ENCODE data around the gene MICU2.

MICU2 gene

DNA sequence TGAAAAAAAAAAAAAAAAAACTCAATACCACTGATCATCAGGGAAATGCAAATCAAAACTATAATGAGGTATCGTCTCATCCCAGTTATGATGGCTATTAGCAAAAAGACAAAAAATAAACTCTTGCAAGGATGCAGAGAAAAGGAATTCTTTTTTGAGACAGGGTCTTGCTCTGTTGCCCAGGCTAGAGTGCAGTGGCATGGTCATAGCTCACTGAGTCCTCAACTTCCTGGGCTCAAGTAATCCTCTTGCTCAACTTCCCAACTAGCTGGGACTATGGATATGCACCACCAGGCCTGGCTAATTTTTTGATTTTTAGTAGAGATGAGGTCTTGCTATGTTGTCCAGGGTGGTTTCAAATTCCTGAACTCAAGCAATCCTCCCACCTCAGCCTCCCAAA lies 59.5 kb downstream of the MICU2 start:
- DNase-seq (ENCODE audit: low read depth in 2 of 2), result no peak

DNA sequence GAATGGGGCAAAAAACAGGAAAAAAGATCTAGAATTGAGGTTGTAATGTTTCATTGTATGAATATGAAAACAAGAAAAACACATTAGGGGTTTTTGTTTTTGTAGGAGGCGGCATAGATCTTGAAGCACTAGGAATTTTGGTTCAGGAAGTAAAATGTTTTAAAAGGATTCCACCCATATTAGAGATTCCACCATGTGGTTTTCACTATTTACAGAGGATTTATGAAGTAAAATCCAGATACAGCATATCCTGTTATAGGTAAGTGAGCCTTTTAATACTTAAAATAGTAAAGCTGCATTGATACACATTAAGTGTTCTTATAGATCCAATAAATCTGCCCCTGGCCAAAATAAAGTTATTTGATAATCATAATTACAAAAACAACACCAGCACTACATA lies 61.4 kb downstream of the MICU2 start:
- no peak for DNase-seq (ENCODE audit: low read depth in 2 of 2)

DNA sequence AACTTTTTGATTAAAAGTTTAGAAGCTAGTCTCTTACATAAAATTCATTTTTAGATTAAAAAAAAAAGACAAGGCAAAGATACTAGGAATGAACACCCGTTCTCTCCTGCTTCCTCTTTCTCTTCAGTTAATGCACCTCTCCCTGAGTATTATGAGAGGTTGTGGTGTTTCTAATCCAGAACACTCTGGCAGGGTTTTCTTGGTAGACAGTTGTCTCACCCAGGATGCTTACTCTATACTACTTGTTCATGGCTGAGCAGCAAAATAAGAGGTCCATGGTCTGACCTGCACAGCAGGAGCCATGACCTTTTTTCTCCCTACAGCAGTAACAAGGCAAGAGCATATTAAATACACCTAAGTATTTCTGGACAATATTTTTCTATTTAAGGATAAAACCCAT lies 62.0 kb downstream of the MICU2 start:
- DNase-seq (ENCODE audit: low read depth in 2 of 2), result no peak

DNA sequence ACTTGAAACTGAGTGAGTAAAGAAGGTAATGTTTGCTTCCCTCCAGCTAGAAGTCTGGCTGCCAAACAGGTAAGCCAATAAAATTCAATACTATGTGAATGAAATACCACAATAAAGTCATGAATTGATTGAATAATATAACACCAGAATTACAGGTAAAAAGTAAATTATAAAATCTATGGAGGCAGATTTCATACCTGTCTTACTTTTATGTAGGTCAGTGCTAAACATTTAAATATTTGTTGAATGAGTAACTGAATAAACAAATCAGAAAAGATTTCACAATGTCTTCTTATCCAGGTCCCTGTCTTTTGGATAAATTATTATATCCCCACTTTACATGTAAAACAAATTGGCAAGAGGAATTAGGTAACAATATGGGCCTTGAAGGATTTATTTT lies 62.7 kb downstream of the MICU2 start:
- DNase-seq (ENCODE audit: low read depth in 2 of 2), result no peak

DNA sequence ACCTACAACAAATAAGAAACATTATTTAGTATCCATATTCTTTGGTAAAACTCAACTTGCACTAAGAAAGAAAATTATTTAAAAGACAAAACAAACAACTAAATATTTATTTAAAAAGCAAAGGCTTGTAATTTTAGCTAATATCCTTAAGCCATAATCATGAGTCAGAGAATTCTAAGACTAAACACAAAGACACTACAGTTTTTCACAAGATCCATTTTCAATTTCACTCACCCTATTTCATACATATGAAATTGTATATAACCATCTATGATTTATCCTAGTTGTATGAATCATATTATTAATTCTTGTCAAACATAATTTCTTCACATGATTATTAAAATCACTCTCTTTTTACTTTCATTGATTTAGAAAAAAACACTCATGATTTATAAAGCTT lies 64.3 kb downstream of the MICU2 start:
- DNase-seq (ENCODE audit: low read depth in 2 of 2), result no peak

DNA sequence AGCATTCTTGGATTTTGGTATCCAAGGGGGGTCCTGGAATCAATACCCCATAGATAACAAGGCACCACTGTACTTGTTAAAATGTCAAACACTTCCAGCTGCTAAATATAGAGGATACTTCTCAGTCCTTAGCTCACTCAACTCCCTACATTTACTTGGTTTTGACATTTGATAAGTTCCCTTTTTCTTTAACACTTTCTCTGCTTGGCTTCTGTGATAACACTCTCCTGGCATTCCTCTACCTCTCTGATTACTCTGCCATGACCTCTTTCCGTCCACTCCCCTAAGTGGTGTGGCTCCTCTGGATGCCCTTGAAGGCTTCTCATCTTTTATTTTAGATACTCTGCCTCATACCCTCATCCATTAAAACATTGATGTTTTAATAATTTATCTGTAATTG lies 65.2 kb downstream of the MICU2 start:
- no peak for DNase-seq (ENCODE audit: low read depth in 2 of 2)

DNA sequence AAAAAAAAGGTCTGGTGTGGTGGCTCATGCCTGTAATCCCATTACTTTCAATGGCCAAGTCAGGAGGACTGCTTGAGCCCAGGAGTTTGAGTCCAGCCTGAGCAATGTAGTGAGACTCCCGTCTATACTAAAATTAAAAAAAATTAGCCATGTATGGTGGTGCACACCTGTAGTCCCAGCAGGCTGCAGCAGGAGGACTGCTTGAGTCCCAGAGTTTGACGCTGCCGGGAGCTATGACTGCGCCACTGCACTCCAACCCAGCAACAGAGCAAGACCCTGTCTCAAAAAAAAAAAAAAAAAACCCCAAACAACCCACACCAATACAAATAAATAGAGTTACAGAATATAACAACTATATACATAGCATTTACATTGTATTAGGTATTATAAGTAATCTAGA lies 65.7 kb downstream of the MICU2 start:
- DNase-seq (ENCODE audit: low read depth in 2 of 2), result no peak

DNA sequence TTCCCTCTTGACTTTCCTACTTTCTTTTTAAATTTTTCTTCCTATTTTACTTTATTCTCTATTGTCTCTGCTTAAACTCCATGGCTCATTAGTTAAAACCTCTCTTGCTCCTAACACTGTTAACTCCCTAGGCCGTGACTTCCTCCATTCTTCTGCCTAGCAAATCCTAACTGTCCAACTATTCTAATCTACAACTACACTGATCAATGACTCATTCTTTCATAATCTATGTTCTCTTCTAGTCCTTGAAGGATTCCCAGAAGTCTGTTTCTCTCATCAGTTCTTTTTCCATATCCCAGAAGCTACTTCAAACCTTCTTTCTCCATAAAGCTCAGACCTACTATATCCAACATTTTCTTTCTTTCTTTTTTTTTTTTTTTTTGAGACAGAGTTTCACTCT lies 66.9 kb downstream of the MICU2 start:
- DNase-seq (ENCODE audit: low read depth in 2 of 2), result no peak

DNA sequence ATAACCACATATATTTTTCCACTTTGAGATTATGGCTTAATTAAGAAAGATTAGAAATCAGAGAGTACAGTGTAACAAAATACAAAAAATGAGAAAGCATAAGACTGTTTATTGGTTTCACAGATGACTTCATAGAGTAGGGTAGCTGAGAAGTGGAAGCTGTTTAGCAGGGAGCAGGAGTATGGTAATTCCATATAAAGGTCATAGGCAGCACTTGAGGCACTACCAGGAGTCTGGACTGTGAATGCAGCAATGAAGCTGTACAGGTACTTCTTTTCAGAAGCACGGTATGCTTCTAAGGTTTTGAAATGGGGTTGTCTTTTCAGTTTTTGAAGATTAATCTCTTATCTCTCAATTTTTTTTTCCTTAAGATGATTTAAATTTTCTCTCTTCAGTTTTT lies 69.2 kb downstream of the MICU2 start:
- no peak for DNase-seq (ENCODE audit: low read depth in 2 of 2)

DNA sequence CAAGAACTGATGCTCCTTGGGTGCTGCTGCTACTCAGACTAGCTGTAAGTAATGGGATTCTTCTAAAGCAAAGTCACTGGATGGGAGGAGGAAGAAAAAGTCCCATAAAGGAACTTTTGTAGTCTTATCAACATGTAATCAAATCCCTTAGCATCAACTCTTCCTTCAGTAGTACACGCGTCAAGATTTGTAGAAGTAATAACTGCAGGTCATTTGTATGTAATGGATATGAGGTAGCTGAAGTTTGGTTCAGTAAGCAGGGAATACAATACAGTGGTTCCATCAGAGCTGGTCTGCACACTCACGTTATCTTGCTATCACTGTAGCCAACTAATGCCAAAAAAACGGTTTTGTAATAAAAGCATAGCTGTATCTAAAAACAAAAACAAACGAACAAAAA lies 72.5 kb downstream of the MICU2 start:
- DNase-seq (ENCODE audit: low read depth in 2 of 2), result no peak

DNA sequence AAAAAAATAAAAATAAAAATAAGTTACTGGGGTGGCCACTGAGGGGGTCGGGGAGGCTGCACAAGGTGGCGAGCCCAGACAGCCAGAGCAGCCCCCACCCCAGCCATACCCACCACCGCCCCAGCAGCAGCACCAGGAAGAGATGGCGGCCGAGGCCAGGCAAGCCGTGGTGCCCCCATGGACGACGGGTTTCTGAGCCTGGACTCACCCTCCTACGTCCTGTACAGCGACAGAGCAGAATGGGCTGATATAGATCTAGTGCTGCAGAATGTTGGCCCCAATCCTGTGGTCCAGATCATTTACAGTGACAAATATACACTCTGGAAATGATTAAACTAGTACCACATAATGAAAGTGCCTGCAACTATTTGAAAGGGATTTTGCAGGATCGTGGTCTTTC lies 73.3 kb downstream of the MICU2 start:
- no peak for DNase-seq (ENCODE audit: low read depth in 2 of 2)

DNA sequence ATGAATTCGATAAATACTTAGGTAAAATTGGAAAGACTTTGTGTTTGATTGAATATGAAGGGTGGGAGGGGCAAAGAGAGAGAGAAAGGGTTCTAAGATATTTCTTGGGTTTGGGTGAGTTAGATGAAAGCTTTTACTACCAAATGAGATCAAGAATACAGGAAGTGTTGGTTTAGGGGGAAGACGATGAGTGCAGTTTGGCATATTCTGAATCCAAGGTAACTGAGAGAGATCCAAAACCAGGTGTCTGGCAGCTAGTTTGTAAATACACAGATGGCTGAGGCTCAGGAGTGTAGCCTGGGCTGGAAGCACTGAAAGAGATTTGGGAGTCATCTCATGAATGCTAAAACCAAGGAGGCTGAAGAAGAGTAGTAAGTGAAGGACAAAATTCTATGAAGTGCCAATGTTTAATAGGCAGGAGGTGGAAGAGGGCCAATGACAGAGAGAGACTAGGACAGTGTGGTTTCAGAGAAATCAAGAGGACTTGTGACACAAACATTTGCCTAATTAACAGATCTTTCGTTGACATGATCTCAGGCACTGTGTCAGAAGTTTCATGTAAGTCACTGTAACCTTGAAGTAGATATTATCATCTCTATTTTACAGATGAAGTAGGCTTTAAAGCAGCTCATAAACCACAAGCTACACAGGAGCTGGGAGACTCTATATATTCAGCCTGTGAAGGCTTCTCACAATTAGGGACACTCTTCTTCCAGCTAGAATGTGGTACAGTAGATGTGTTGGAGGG lies 74.7 kb downstream of the MICU2 start:
- DNase-seq (ENCODE audit: low read depth in 2 of 2), result no peak

DNA sequence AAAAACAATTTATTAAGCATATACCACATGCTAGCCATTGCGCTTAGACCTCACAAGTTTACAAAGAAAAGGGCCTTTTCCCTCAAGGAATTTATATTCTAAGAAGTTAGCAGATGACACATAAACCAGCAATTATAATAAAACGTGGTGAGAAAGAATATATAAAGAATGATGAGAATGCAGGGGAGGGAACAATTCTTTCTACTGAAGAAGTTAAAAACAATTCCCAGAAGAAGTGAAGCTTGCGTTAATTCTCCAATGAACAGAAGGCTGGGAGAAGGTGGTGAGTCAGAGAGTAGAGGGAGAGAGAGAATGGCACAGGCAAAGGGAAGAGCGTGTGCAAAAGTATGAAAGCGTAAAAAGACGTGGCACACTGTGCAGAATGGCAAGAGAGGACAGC lies 75.4 kb downstream of the MICU2 start:
- no peak for DNase-seq (ENCODE audit: low read depth in 2 of 2)

DNA sequence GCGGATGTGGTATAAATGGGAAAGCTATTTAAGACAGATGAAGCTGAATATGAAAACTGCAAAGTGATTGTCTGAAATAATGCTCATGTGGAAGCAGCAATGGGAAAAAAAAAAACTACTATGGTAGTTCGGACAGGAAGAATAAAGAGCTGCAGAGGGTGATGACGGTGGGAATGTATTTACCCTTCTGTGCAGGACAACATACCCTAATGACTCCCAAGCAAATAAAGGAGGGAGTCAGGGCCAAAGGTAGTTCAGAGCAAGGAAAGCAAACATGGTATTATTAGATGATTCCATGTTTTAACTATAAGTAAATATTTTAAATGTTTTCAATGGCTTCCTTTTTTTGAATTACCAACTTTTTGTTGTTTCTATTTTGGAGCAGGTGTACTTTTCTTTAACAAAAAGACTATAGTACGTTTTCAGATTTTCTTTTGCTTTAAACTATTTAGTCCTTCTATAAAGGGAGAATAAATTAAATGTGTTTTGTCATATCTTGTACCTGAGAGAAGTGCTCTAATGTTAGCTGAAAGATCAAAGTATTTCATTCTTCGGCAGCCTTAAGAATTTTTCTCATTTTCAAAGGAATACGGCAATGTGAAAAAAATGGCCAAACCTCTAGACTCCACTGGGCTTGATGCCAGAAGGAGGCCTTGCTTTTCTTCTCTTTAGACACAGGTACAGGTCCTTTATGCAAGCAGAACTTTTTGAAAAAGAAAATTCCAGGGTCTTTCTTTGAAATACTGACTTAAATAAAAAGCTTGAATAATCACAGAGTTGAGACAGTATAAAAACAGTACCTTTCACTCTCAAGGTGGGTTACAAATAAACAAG lies 77.0 kb downstream of the MICU2 start:
- no peak for DNase-seq (ENCODE audit: low read depth in 2 of 2)

DNA sequence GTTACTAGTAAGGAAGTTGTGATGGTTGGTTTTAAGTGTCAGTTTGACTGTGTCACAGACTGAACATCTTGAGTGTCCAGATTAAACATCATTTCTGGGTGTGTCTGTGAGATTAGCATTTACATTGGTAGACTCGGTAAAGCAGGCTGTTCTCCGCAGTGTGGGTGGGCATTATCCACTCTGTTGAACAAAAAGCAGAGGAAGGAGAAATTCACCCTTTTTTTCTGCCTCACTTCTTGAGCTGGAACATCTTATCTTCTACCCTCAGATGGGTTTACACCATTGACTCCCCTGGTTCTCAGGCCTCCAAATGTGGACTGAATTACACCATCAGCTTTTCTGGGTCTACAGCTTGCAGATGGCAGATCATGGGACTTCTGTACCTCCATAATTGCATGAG lies 81.1 kb downstream of the MICU2 start:
- no peak for DNase-seq (ENCODE audit: low read depth in 2 of 2)

DNA sequence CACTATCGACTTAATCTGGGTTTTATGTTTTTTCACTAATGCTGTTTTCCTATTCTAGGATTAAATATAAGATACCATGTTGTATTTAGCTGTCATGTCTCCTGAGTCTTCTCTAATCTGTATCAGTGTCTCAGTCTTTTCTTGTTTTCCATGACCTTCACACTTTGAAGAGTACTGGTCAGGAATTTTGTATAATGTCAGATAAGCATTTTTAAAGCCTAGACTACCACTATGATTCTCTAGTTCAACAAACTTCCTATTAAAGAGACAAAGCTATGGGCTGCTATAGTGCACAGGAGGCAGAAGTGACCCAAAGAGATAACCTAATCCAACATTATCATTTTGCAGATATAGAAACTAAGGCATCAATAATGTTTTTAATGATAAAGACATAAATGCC lies 81.8 kb downstream of the MICU2 start:
- DNase-seq (ENCODE audit: low read depth in 2 of 2), result no peak

DNA sequence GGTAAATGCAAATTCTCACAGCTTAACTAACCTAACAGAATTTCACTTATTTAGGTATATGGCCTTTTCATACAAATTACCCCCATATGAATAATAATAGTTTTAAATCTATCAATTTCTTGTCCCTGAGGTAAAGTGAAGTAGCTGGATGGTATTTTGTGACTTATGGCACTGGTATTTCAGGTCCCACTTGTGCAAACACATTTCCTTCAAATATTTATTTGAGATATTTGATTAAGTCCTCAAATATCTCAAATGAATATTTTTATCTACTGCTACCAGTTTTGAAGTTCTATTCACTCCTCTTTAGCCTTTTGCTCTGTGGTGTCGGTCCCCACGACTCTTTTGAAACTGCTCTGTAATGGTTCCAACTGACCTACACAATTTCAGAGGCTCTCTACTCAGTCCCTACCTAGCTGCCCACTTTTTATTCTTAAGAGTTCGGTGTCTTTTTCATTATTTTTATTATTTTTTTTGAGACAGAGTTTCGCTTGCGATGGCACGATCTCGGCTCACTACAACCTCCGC lies 85.3 kb downstream of the MICU2 start:
- DNase-seq (ENCODE audit: low read depth in 2 of 2), result no peak

DNA sequence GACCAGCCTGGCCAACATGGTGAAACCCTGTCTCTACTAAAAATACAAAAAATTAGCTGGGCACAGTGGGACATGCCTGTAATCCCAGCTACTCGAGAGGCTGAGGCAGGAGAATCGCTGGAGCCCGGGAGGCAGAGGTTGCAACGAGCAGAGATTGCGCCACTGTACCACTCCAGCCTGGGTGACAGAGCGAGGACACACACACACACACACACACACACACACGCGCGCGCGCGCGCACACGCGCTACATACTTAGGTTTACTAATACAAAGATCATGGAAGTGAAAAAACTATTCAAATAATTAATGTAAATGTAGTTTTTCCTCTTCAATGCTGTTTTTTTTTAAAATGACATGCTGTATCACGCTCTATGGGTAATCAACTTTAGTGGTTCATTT lies 86.4 kb downstream of the MICU2 start:
- DNase-seq (ENCODE audit: low read depth in 2 of 2), result no peak

DNA sequence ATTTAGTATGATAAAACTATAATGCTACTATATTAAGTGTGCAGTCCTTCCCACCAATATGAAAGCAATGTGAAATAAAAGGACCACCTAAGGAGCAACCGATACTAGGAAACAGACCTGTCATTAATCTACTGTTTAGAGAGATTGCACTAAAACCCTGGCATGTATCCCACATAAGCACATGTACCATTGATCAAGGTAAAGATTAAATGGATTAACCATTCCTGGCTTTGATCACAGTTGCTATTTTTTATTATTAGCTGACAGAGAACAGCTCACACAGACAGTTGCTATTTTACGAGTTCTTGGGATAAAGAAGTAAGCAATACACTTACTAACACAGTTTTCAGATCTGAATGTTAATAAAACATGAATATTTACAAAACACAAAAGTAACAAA lies 87.2 kb downstream of the MICU2 start:
- DNase-seq (ENCODE audit: low read depth in 2 of 2), result no peak

DNA sequence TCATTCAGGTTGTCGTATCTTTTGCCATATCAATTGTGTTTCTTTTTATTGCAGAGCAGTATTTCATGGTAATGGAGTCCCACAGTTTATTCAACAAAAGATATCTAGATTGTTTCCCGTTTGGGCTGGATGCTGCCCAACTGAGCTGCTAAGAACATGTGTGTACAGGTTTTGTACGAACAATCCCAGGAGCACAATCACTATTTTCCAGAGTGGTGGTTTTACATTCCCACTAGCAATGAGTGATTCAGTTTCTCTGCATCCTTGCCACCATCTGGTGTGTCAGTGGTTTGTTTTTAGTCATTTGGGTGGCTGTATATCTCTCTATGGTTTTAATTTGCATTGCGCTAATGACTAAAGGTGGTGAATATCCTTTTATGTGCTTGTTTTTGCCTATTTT lies 92.1 kb downstream of the MICU2 start:
- no peak for DNase-seq (ENCODE audit: low read depth in 2 of 2)

DNA sequence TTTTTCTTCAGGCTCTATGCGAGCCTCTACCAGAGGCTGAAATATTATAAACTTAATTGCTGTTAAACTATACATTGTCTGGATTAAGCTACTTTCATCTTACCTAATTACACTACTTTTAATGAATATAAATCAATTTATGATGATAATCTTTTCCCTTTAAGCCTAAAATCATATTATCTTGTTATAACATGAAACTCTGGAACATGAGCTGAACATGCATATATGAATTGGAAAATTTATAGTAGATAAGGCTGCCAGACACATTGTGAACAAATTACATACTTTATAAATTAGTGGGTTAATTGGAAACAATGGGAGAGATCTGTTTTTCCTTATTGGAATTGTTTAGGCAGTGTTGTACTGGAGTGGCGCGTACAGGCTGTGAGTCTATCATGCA lies 99.6 kb downstream of the MICU2 start:
- no peak for DNase-seq (ENCODE audit: low read depth in 2 of 2)

DNA sequence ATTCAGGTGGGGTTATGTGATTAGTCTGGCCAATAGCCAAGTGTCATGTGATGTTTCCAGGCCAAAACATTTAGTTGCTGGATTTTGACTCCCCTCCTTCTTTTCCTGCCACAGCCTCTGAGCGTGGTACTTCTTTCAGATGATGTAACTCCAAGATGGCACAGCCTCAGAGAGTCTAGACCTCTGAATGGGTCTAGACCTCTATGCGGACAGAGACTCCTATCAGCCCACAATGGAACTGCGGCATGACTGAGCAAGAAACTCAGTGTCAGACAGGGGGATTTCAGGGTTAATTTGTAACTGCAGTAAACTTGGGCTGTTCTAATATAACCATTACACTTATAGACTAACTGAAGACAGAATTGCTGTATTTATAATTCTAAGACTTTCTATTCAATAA lies 102.3 kb downstream of the MICU2 start:
- no peak for DNase-seq (ENCODE audit: low read depth in 2 of 2)

DNA sequence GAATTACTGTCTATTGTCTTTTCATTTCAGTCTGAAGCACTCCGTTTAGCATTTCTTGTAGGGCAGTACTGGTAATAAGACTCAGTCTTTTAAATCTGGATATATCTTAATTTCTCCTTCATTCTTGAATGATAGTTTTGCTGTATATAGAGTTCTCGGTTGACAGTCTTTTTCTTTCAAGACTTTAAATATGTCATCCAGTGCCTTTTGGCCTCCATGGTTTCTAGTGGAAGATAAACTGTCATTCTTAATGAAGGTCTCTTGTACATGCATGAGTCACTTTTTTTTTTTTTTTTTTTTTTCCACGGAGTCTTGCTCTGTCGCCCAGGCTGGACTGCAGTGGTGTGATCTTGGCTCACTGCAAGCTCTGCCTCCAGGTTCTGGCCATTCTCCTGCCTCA lies 117.6 kb downstream of the MICU2 start:
- no peak for DNase-seq (ENCODE audit: low read depth in 2 of 2)
